T-cell (primary cell): Measurements from ENCODE around the gene EML6. TPM values are rescaled to one million over a fixed set of nuclear protein-coding genes. Genes with fewer than 3 reads are reported as not detected.

Experiments used
- ATAC-seq, 4 experiments: fragments of 200-7000 bp in 3 of 4; fragments of 150-1000 bp in 1 of 4; cut with Tn5 transposase; replicated peaks in 1 of 4; 1 replicate in 3 of 4; 2 replicates in 1 of 4; pipeline ENCODE4 v1.10.0; 2021; ENCODE audit warnings: moderate library complexity in 3 of 4, mild to moderate bottlenecking in 2 of 4, moderate number of reproducible peaks in 1 of 4
- CTCF ChIA-PET, 2 donors: fragments of 300-600 bp; sonication (Branson Sonifier 250); formaldehyde crosslinking; loops; one replicate each; lab custom pipeline; 2022; ENCODE audit warnings: antibody characterized with exemption in 2 of 2; lab: Charles Lee
- POLR2A ChIA-PET, 2 donors: fragments of 300-600 bp; sonication (Branson Sonifier 250); formaldehyde crosslinking; loops; one replicate each; lab custom pipeline; 2022; ENCODE audit warnings: antibody characterized with exemption in 2 of 2; lab: Charles Lee
- DNase-seq, 35 experiments: peaks; one replicate each; pipeline versions ENCODE4 v3.0.0 to v3.0.0-alpha.2; 2013 to 2023
- H3K27ac ChIP-seq: one replicate; pipeline ENCODE4 v1.5.1; 2013; ENCODE audit warnings: low read length
- H3K27me3 ChIP-seq, 2 experiments: replicated peaks in 1 of 2; 1 replicate in 1 of 2; 2 replicates in 1 of 2; pipeline versions ENCODE4 v1.6.1 to v1.7.0; 2013; ENCODE audit warnings: low read length in 1 of 2, mixed read lengths in 1 of 2; ENCODE audit not compliant: control insufficient read depth in 2 of 2, insufficient read depth in 2 of 2; ENCODE audit errors: extremely low read depth in 1 of 2
- H3K36me3 ChIP-seq, 2 donors: 1 replicate in 1 of 2; 2 replicates in 1 of 2; pipeline versions ENCODE4 v1.6.1 to v1.7.0; 2013; ENCODE audit warnings: low read length in 1 of 2; ENCODE audit not compliant: control insufficient read depth in 2 of 2, insufficient read depth in 1 of 2; ENCODE audit errors: extremely low read depth in 1 of 2
- H3K4me1 ChIP-seq, 2 experiments: 1 replicate in 1 of 2; 2 replicates in 1 of 2; pipeline versions ENCODE4 v1.6.1 to v1.7.0; 2013; ENCODE audit warnings: low read length in 2 of 2, mixed read lengths in 1 of 2; ENCODE audit not compliant: insufficient read depth in 2 of 2, control insufficient read depth in 1 of 2; ENCODE audit errors: extremely low read depth in 1 of 2
- H3K4me3 ChIP-seq, 2 donors: 1 replicate in 1 of 2; 2 replicates in 1 of 2; pipeline versions ENCODE4 v1.5.1 to v1.7.0; 2013; ENCODE audit warnings: mild to moderate bottlenecking in 2 of 2, low read length in 1 of 2, moderate library complexity in 1 of 2; ENCODE audit not compliant: control insufficient read depth in 1 of 2; ENCODE audit errors: extremely low read depth in 1 of 2
- H3K9me3 ChIP-seq: 2 replicates; pipeline ENCODE4 v1.7.0; 2013
- H3K27ac Mint-ChIP-seq, 2 donors: one replicate each; pipeline ENCODE4 v1.8.0; 2020 to 2021; ENCODE audit warnings: mild to moderate bottlenecking in 2 of 2, mixed read lengths in 2 of 2
- H3K27me3 Mint-ChIP-seq, 2 donors: one replicate each; pipeline ENCODE4 v1.8.0; 2021 to 2022; ENCODE audit warnings: mixed read lengths in 2 of 2
- H3K36me3 Mint-ChIP-seq: one replicate; pipeline ENCODE4 v1.8.0; 2021; ENCODE audit warnings: mixed read lengths
- H3K4me1 Mint-ChIP-seq, 3 donors: one replicate each; pipeline ENCODE4 v1.8.0; 2020 to 2022; ENCODE audit warnings: mixed read lengths in 3 of 3, mild to moderate bottlenecking in 1 of 3
- H3K4me3 Mint-ChIP-seq, 3 donors: one replicate each; pipeline ENCODE4 v1.8.0; 2020 to 2022; ENCODE audit warnings: mild to moderate bottlenecking in 3 of 3, mixed read lengths in 3 of 3, moderate library complexity in 3 of 3
- H3K9me3 Mint-ChIP-seq, 3 donors: one replicate each; pipeline ENCODE4 v1.8.0; 2020 to 2022; ENCODE audit warnings: mixed read lengths in 3 of 3
- WGBS: methylation state at CpG from one replicate; pipeline ENCODE4 v1.1.5; 2013; ENCODE audit warnings: missing lambda C conversion rate; ENCODE audit not compliant: insufficient coverage; 5-methylcytosine and 5-hydroxymethylcytosine counted together
- total RNA-seq, 35 experiments: library from RNA in 6 of 35; stranded (reverse) in 6 of 35; fragments of 120-200 nt in 1 of 35; gene quantifications; one replicate each; pipeline versions ENCODE4 v1.2.1 to v1.2.4 and lab custom pipeline; 2013 to 2026

Gene EML6
- total RNA-seq, 5 donors from 2014 or later (not counting 1 experiment from before 2014, with no cell fraction given) = 1.3 to 2.6 (median 1.8) TPM

GRCh38 chr2:54850171-54851122 lies 127.0 kb downstream of the EML6 start:
- Mint-ChIP-seq H3K36me3 (no peaks in the 10 kb centered on the region), H3K27me3 (no peaks in the 10 kb centered on the region), H3K9me3 (no peaks in the 10 kb centered on the region), H3K4me3 (no peak overlapping the region), H3K27ac (no peak overlapping the region), H3K4me1 (no peaks in the 10 kb centered on the region)
- no peaks in the 10 kb centered on the region for H3K4me1 ChIP-seq
- H3K9me3 ChIP-seq = no peaks in the 10 kb centered on the region
- ChIA-PET POLR2A (no interaction called here), CTCF (no interaction called here)
- DNase-seq (no peak), ATAC-seq (no peak)
- H3K27ac ChIP-seq = no peak overlapping the region
- no peaks in the 10 kb centered on the region for H3K27me3 ChIP-seq
- 92% methylated on average over 4 of the region's 8 CpGs for WGBS
- H3K4me3 ChIP-seq = no peak overlapping the region
- H3K36me3 ChIP-seq = no peaks in the 10 kb centered on the region

- Histone ChIP-seq H3K36me3 (no peaks in the 10 kb centered on the region), H3K27ac (no peak overlapping the region), H3K4me3 (no peak overlapping the region), H3K9me3 (no peaks in the 10 kb centered on the region), H3K27me3 (no peaks in the 10 kb centered on the region), H3K4me1 (no peaks in the 10 kb centered on the region)
- no peaks in the 10 kb centered on the region for H3K27me3 Mint-ChIP-seq
- ATAC-seq (no peak), DNase-seq (no peak)
- H3K4me1 Mint-ChIP-seq = no peaks in the 10 kb centered on the region
- H3K36me3 Mint-ChIP-seq = no peaks in the 10 kb centered on the region
- ChIA-PET POLR2A (no interaction called here), CTCF (no interaction called here)
- no peak overlapping the region for H3K4me3 Mint-ChIP-seq
- H3K9me3 Mint-ChIP-seq = no peaks in the 10 kb centered on the region
- WGBS = 100% methylated on average over 1 of the region's 5 CpGs
- H3K27ac Mint-ChIP-seq = no peak overlapping the region
These were observed 130.3 kb downstream of the EML6 start for GRCh38 chr2:54853616-54854310.

- Histone ChIP-seq H3K27me3 (no peaks in the 10 kb centered on the region), H3K4me3 (no peak overlapping the region), H3K9me3 (no peaks in the 10 kb centered on the region), H3K36me3 (no peaks in the 10 kb centered on the region), H3K4me1 (no peaks in the 10 kb centered on the region), H3K27ac (no peak overlapping the region)
- Mint-ChIP-seq H3K4me1 (no peaks in the 10 kb centered on the region), H3K4me3 (no peak overlapping the region), H3K36me3 (no peaks in the 10 kb centered on the region), H3K27ac (no peak overlapping the region), H3K27me3 (no peaks in the 10 kb centered on the region), H3K9me3 (no peaks in the 10 kb centered on the region)
- WGBS = no CpG with 5 or more reads among the region's 2 CpGs
- DNase-seq (no peak), ATAC-seq (no peak)
- CTCF ChIA-PET = no interaction called here
- POLR2A ChIA-PET = no interaction called here
These were observed 132.0 kb downstream of the EML6 start for GRCh38 chr2:54855434-54855833.

- Histone ChIP-seq H3K27ac (no peak overlapping the region), H3K36me3 (no peaks in the 10 kb centered on the region), H3K4me3 (no peak overlapping the region), H3K27me3 (no peaks in the 10 kb centered on the region), H3K4me1 (no peaks in the 10 kb centered on the region), H3K9me3 (no peaks in the 10 kb centered on the region)
- no peak overlapping the region for H3K27ac Mint-ChIP-seq
- ATAC-seq (no peak), DNase-seq (no peak)
- H3K4me1 Mint-ChIP-seq = no peaks in the 10 kb centered on the region
- H3K9me3 Mint-ChIP-seq = peaks cover 0 to 4% (median 0%) of the 10 kb centered on the region in 3 donors
- H3K27me3 Mint-ChIP-seq = no peaks in the 10 kb centered on the region
- WGBS = 63% methylated on average over 1 of the region's 3 CpGs
- CTCF ChIA-PET = interaction anchor here (0.5 to 0.6 kb wide), 2 partner anchors 17 to 226 kb away, joined by 8 to 12 read pairs; no protein-coding TSS in a partner anchor
- no peak overlapping the region for H3K4me3 Mint-ChIP-seq
- no peaks in the 10 kb centered on the region for H3K36me3 Mint-ChIP-seq
- POLR2A ChIA-PET = no interaction called here
These were observed 134.7 kb downstream of the EML6 start for GRCh38 chr2:54858021-54858681.

GRCh38 chr2:54859416-54859815 lies 136.0 kb downstream of the EML6 start:
- Mint-ChIP-seq H3K9me3 (peaks cover 0 to 4% (median 0%) of the 10 kb centered on the region in 3 donors), H3K4me1 (no peaks in the 10 kb centered on the region), H3K36me3 (no peaks in the 10 kb centered on the region), H3K27me3 (no peaks in the 10 kb centered on the region), H3K27ac (no peak overlapping the region), H3K4me3 (no peak overlapping the region)
- WGBS = 100% methylated on average over 1 of the region's 3 CpGs
- no peaks in the 10 kb centered on the region for H3K36me3 ChIP-seq
- ATAC-seq (no peak), DNase-seq (no peak)
- no peak overlapping the region for H3K4me3 ChIP-seq
- POLR2A ChIA-PET = no interaction called here
- H3K27me3 ChIP-seq = no peaks in the 10 kb centered on the region
- CTCF ChIA-PET = no interaction called here
- no peak overlapping the region for H3K27ac ChIP-seq
- no peaks in the 10 kb centered on the region for H3K4me1 ChIP-seq
- no peaks in the 10 kb centered on the region for H3K9me3 ChIP-seq

GRCh38 chr2:54859997-54860701 lies 136.7 kb downstream of the EML6 start:
- H3K9me3 ChIP-seq = no peaks in the 10 kb centered on the region
- Mint-ChIP-seq H3K36me3 (no peaks in the 10 kb centered on the region), H3K9me3 (peaks cover 0 to 4% (median 0%) of the 10 kb centered on the region in 3 donors), H3K4me1 (no peaks in the 10 kb centered on the region), H3K27ac (no peak overlapping the region), H3K27me3 (no peaks in the 10 kb centered on the region), H3K4me3 (no peak overlapping the region)
- DNase-seq (no peak), ATAC-seq (no peak)
- no peaks in the 10 kb centered on the region for H3K27me3 ChIP-seq
- H3K27ac ChIP-seq = no peak overlapping the region
- POLR2A ChIA-PET = no interaction called here
- no peaks in the 10 kb centered on the region for H3K4me1 ChIP-seq
- WGBS = 71% methylated on average over 1 of the region's 7 CpGs
- no peak overlapping the region for H3K4me3 ChIP-seq
- no peaks in the 10 kb centered on the region for H3K36me3 ChIP-seq
- CTCF ChIA-PET = interaction anchor here in 1 of 2 donors (0.6 kb wide), 1 partner anchor 221 kb away, joined by 7 read pairs; no protein-coding TSS in a partner anchor
